Measurements from ENCODE around the gene CHST9. TPM values are rescaled to one million over a fixed set of nuclear protein-coding genes. Genes with fewer than 3 reads are reported as not detected.
A peak's percentile ranks its signal among the peaks of the same experiment; 100 is the strongest.

Gene CHST9
- total and polyA plus RNA-seq, 2 experiments from 2014 or later: 9.8 to 32.7 TPM

DNA sequence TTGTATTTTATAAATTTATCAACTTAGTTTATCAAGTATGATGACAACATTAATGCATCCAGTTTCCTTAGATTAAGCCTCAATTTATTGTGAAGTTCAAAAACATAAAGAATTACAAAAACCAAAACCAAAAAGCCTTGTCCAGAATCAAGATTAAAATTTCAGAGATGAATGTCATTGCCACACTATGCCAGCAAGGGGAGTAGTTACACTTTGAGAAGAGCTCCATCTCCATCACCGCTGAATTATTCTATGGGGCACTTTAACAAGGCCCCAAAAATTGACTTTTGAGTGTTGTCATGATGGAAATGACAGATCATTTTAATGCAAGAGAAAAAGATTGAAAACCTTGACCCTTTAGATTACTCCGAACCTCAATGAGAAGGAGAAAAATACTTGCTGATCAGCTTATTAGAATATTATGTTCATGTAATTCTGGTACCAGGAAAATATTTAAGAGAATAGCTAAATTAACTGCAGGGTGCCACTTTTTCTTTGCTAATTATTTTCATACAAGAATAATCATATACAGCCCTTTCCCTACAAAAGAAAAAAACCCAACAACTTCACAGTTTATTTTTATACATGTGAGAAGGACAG lies 167.1 kb downstream of the CHST9 start:
- TF ChIP-seq, protein P1, sequence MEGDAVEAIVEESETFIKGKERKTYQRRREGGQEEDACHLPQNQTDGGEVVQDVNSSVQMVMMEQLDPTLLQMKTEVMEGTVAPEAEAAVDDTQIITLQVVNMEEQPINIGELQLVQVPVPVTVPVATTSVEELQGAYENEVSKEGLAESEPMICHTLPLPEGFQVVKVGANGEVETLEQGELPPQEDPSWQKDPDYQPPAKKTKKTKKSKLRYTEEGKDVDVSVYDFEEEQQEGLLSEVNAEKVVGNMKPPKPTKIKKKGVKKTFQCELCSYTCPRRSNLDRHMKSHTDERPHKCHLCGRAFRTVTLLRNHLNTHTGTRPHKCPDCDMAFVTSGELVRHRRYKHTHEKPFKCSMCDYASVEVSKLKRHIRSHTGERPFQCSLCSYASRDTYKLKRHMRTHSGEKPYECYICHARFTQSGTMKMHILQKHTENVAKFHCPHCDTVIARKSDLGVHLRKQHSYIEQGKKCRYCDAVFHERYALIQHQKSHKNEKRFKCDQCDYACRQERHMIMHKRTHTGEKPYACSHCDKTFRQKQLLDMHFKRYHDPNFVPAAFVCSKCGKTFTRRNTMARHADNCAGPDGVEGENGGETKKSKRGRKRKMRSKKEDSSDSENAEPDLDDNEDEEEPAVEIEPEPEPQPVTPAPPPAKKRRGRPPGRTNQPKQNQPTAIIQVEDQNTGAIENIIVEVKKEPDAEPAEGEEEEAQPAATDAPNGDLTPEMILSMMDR (IDR thresholded peaks at IDR 0.05; ENCODE audit: poor library complexity): peak; percentile 79
- no peak for TF ChIP-seq EZH2 (IDR thresholded peaks at IDR 0.05; ENCODE audit: borderline replicate concordance)
- Histone ChIP-seq H3K9me2 (replicated peaks; ENCODE audit: insufficient read depth) (no peaks in the 10 kb centered on the region), H3K36me3 (replicated peaks; ENCODE audit: insufficient read depth, low read depth) (no peaks in the 10 kb centered on the region), H3K4me1 (ENCODE audit: insufficient read depth) (no peaks in the 10 kb centered on the region), H3K4me3 (no peak overlapping the region), H3K4me2 (no peak overlapping the region), H3K27ac (no peak overlapping the region), H3K27me3 (no peaks in the 10 kb centered on the region), H4K20me1 (ENCODE audit: insufficient read depth, poor library complexity, severe bottlenecking) (no peaks in the 10 kb centered on the region), H3K9me3 (ENCODE audit: low read depth) (no peaks in the 10 kb centered on the region), H2AFZ (no peak overlapping the region), H3K79me2 (no peaks in the 10 kb centered on the region)
- 59% methylated on average over 2 of the region's 2 CpGs for WGBS (ENCODE audit: low lambda C conversion rate, missing lambda C conversion rate)
- DNase-seq (ENCODE audit: low spot score): peak; percentile 26

- no peak overlapping the region for H2AFZ ChIP-seq
- DNase-seq (ENCODE audit: low spot score): no peak
- no peak overlapping the region for H3K27ac ChIP-seq
- H3K4me2 ChIP-seq: no peak overlapping the region
- TF ChIP-seq EZH2 (IDR thresholded peaks at IDR 0.05; ENCODE audit: borderline replicate concordance): no peak
- TF ChIP-seq, protein P1 (IDR thresholded peaks at IDR 0.05; ENCODE audit: poor library complexity): no peak
- no peak for TF ChIP-seq EZH2phosphoT487 (IDR thresholded peaks at IDR 0.05; ENCODE audit: low read depth, severe bottlenecking, unreplicated experiment)
- no peaks in the 10 kb centered on the region for H3K79me2 ChIP-seq
- no peaks in the 10 kb centered on the region for H3K9me3 ChIP-seq (ENCODE audit: low read depth)
- H3K9me2 ChIP-seq (replicated peaks; ENCODE audit: insufficient read depth): no peaks in the 10 kb centered on the region
- H3K36me3 ChIP-seq (replicated peaks; ENCODE audit: insufficient read depth, low read depth): no peaks in the 10 kb centered on the region
- H3K4me1 ChIP-seq (ENCODE audit: insufficient read depth): no peaks in the 10 kb centered on the region
- H4K20me1 ChIP-seq (ENCODE audit: insufficient read depth, poor library complexity, severe bottlenecking): no peaks in the 10 kb centered on the region
- H3K27me3 ChIP-seq: no peaks in the 10 kb centered on the region
- 87% methylated on average over 1 of the region's 1 CpG for WGBS (ENCODE audit: low lambda C conversion rate, missing lambda C conversion rate)
- no peak overlapping the region for H3K4me3 ChIP-seq
Observed at GRCh38 chr18:27014841-27015240, 170.3 kb downstream of the CHST9 start.

DNA sequence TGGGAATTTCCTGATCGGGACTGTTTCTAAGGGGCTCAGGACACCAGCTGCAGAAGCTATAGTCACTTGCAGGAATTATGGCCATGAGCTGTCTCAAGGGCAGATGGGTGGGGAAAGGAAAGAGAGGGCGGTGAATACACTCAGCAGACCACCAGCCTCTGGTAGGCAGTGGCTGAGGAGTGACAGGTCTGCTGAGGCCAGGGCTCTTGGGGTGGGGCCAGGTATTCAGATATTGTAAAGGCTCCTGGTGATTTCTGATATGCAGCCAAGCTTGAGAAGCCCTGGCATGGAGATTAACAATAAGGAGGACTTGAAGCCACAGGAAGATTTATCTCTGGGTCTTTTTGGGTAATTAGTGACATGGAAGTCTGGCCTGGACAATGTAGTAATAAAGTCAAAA lies 174.3 kb downstream of the CHST9 start:
- no peaks in the 10 kb centered on the region for H3K9me3 ChIP-seq (ENCODE audit: low read depth)
- 97% methylated on average over 2 of the region's 2 CpGs for WGBS (ENCODE audit: low lambda C conversion rate, missing lambda C conversion rate)
- H3K4me3 ChIP-seq: no peak overlapping the region
- H4K20me1 ChIP-seq (ENCODE audit: insufficient read depth, poor library complexity, severe bottlenecking): no peaks in the 10 kb centered on the region
- no peak overlapping the region for H3K27ac ChIP-seq
- no peak for TF ChIP-seq EZH2phosphoT487 (IDR thresholded peaks at IDR 0.05; ENCODE audit: low read depth, severe bottlenecking, unreplicated experiment)
- H3K36me3 ChIP-seq (replicated peaks; ENCODE audit: insufficient read depth, low read depth): no peaks in the 10 kb centered on the region
- no peak overlapping the region for H3K4me2 ChIP-seq
- no peak overlapping the region for H2AFZ ChIP-seq
- no peak for DNase-seq (ENCODE audit: low spot score)
- H3K4me1 ChIP-seq (ENCODE audit: insufficient read depth): no peaks in the 10 kb centered on the region
- no peaks in the 10 kb centered on the region for H3K9me2 ChIP-seq (replicated peaks; ENCODE audit: insufficient read depth)
- no peaks in the 10 kb centered on the region for H3K79me2 ChIP-seq
- no peaks in the 10 kb centered on the region for H3K27me3 ChIP-seq

DNA sequence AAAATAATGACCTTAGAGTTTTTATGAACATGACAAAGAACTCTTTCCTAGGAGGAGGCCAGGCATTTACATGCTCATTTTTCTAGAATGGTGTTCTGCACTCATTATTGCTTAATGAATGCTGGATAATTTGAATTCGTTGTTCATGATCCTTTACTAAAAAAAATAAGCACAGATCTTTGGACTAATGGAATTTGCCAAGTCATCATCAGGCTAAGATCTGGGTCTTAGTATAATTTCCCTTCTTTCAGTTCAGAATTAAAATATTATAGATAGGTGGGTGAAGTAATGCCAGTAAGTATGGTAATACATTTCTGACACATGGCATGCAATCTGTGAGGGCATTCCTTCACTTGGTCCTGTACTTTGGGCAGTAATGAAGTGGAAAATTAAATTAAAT lies 175.8 kb downstream of the CHST9 start:
- no peaks in the 10 kb centered on the region for H3K36me3 ChIP-seq (replicated peaks; ENCODE audit: insufficient read depth, low read depth)
- TF ChIP-seq, protein P1 (IDR thresholded peaks at IDR 0.05; ENCODE audit: poor library complexity): no peak
- TF ChIP-seq EZH2 (IDR thresholded peaks at IDR 0.05; ENCODE audit: borderline replicate concordance) (no peak), EZH2phosphoT487 (IDR thresholded peaks at IDR 0.05; ENCODE audit: low read depth, severe bottlenecking, unreplicated experiment) (no peak)
- DNase-seq (ENCODE audit: low spot score): no peak
- H3K79me2 ChIP-seq: no peaks in the 10 kb centered on the region
- no peaks in the 10 kb centered on the region for H3K27me3 ChIP-seq
- no peak overlapping the region for H2AFZ ChIP-seq
- H3K9me3 ChIP-seq (ENCODE audit: low read depth): no peaks in the 10 kb centered on the region
- no peaks in the 10 kb centered on the region for H4K20me1 ChIP-seq (ENCODE audit: insufficient read depth, poor library complexity, severe bottlenecking)
- no peak overlapping the region for H3K27ac ChIP-seq
- no peak overlapping the region for H3K4me2 ChIP-seq
- H3K4me1 ChIP-seq (ENCODE audit: insufficient read depth): no peaks in the 10 kb centered on the region
- no peak overlapping the region for H3K4me3 ChIP-seq
- no peaks in the 10 kb centered on the region for H3K9me2 ChIP-seq (replicated peaks; ENCODE audit: insufficient read depth)
- 88% methylated on average over 1 of the region's 1 CpG for WGBS (ENCODE audit: low lambda C conversion rate, missing lambda C conversion rate)

Measured in hepatocyte (in vitro differentiated cells).